ENCODE results near the gene TLK2. TPM values are rescaled to one million over a fixed set of nuclear protein-coding genes. Genes with fewer than 3 reads are reported as not detected.
"Not testable (repeated sequence)": the region's sequence is repeated elsewhere in the genome, so short reads cannot be mapped to it uniquely, and the experiment has no call there.

Gene TLK2
- total RNA-seq, 5 donors from 2014 or later (not counting 1 experiment from before 2014, with no cell fraction given) = 46.8 to 82.2 (median 54.7) TPM

DNA sequence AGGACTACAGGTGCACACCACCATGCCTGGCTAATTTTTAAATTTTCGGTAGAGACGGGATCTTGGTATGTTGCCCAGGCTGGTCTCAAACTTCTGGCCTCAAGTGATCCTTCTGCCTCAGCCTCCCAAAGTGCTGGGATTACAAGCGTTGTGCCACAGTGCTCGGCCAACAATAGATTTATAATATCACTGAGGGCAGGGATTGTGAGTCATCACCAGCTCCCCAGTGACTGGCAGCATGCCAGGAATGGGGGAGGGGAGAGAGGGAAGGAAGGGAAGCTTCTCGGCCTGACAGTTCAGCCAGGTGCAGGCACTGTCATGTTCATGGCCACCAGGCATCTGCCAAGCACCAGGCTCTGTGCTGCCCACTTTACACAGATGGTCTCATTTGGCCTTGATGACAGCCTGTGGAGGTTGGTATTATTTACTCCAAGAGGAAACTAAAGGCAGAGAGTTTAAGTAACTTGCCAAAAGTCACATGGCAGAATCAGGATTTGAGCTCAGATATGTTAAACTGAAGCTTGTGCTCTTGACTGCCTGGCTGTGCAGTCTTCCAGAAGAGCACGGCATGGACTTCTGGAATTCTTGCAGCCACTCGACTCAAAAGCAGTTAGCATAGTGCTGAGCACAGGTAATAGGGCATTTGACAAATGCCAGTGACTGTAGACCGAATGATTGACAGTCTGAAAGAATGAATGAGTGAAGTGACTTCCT, 7.8 kb upstream of the TLK2 start:
- H3K36me3 Mint-ChIP-seq; H3K36me3 ChIP-seq (ENCODE audit: control insufficient read depth in 2 of 2, extremely low read depth in 1 of 2, insufficient read depth in 1 of 2, low read length in 1 of 2); H3K9me3 Mint-ChIP-seq; H3K4me3 ChIP-seq (ENCODE audit: control insufficient read depth in 1 of 2, extremely low read depth in 1 of 2, low read length in 1 of 2); H3K4me1 ChIP-seq (ENCODE audit: control insufficient read depth in 1 of 2, extremely low read depth in 1 of 2, insufficient read depth in 2 of 2, low read length in 2 of 2); POLR2A ChIA-PET; CTCF ChIA-PET; H3K4me3 Mint-ChIP-seq; H3K27me3 Mint-ChIP-seq; H3K27me3 ChIP-seq (replicated peaks in 1 of 2; ENCODE audit: control insufficient read depth in 2 of 2, extremely low read depth in 1 of 2, insufficient read depth in 2 of 2, low read length in 1 of 2); H3K27ac ChIP-seq (ENCODE audit: low read length); H3K9me3 ChIP-seq: not testable (repeated sequence)
- 67% methylated on average over 3 of the region's 8 CpGs for WGBS (ENCODE audit: insufficient coverage)
- Mint-ChIP-seq H3K4me1 (peaks cover 5 to 12% (median 11%) of the 10 kb centered on the region in 3 donors), H3K27ac (peak overlapping the region; percentile 76 to 80)
- DNase-seq (peak in 33 of 35 experiments; percentile 6 to 77 (median 32)), ATAC-seq (replicated peaks in 1 of 4) (peak; percentile 40 to 73 (median 61))

DNA sequence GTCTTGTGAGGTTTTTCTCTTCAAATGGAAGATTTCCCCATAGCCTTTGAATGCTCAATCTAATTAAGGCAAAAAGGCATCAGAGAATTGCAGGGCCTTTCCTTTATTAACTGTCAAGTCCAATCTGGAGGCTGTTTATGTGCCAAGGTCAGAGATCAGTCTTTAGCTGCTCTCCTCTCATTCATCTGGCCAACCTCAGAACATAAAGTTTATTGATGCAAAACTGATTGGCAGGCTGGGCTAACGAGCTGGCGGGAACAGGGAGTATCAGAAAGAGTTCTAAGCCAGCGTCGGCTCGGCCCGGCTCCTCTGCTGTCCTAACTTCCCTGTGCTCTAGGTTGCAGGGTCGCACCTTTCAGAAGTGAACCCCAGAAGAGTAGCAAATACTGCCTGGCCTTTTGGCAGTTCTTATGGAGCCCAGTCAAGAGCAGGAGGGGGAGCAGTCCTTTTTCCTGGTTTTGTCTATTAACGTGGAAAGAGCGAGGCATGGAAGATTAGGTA, 7.2 kb upstream of the TLK2 start:
- peaks cover 5 to 12% (median 11%) of the 10 kb centered on the region in 3 donors for H3K4me1 Mint-ChIP-seq
- H3K27ac ChIP-seq (ENCODE audit: low read length); POLR2A ChIA-PET: not testable (repeated sequence)

DNA sequence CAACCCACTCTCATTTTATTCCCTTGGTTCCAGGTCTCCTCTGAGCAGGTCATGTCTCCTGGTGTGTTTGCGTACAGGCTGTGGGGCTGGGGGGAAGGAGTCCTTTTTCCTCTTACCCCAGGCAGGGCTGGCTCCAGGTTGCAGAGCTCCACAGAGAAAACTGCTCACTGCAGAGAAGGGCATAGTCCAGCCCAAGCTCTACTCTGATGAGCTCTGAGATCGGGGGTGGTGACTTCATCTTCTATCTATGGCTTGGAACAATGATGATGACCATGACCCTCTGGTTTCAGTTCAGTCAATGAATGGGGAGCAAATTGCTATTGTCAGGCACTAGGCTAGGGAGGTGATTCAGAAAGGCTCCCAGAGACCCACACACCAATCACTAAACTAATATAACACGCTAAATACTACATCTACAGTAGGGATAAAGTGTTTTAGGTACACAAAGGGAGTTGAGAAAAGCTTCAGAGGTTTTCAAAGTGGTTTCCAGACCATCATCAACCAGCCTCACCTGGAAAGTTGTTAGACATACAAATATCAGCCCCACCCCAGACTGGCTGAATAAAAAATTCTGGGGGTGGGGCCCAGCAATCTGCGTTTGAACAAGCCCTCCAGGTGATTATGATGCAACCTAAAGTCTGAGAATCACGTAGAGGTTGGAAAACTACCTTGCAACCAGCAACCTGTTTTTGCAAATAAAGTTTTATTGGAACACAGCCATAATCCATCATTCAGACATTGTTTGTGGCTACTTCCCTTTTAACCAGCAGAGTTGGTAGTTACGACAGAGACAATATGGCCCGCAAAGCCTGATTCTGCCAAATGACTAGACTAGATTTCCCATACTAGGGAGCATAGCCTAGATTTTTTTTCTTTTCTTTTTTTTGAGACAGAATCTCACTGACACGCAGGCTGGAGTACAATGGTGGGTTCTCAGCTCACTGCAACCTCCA, 5.3 kb upstream of the TLK2 start:
- H3K36me3 ChIP-seq (ENCODE audit: control insufficient read depth in 2 of 2, extremely low read depth in 1 of 2, insufficient read depth in 1 of 2, low read length in 1 of 2); CTCF ChIA-PET; H3K9me3 ChIP-seq; ATAC-seq (replicated peaks in 1 of 4); DNase-seq; H3K9me3 Mint-ChIP-seq; H3K36me3 Mint-ChIP-seq; POLR2A ChIA-PET; H3K27me3 Mint-ChIP-seq; H3K27ac ChIP-seq (ENCODE audit: low read length); H3K4me3 Mint-ChIP-seq; H3K4me3 ChIP-seq (ENCODE audit: control insufficient read depth in 1 of 2, extremely low read depth in 1 of 2, low read length in 1 of 2); H3K27me3 ChIP-seq (replicated peaks in 1 of 2; ENCODE audit: control insufficient read depth in 2 of 2, extremely low read depth in 1 of 2, insufficient read depth in 2 of 2, low read length in 1 of 2): not testable (repeated sequence)
- H3K27ac Mint-ChIP-seq = peak overlapping the region in 1 of 2 donors; percentile 11
- H3K4me1 ChIP-seq (ENCODE audit: control insufficient read depth in 1 of 2, extremely low read depth in 1 of 2, insufficient read depth in 2 of 2, low read length in 2 of 2) = peaks cover 0 to 17% of the 10 kb centered on the region in 2 experiments
- H3K4me1 Mint-ChIP-seq = peaks cover 12 to 23% (median 21%) of the 10 kb centered on the region in 3 donors
- WGBS (ENCODE audit: insufficient coverage) = 100% methylated on average over 2 of the region's 8 CpGs

More for the DNA sequence above, 7.2 kb upstream of the TLK2 start:
- ATAC-seq (replicated peaks in 1 of 4); H3K4me3 Mint-ChIP-seq; H3K9me3 Mint-ChIP-seq; CTCF ChIA-PET; H3K9me3 ChIP-seq; H3K4me3 ChIP-seq (ENCODE audit: control insufficient read depth in 1 of 2, extremely low read depth in 1 of 2, low read length in 1 of 2); DNase-seq; H3K4me1 ChIP-seq (ENCODE audit: control insufficient read depth in 1 of 2, extremely low read depth in 1 of 2, insufficient read depth in 2 of 2, low read length in 2 of 2); H3K36me3 ChIP-seq (ENCODE audit: control insufficient read depth in 2 of 2, extremely low read depth in 1 of 2, insufficient read depth in 1 of 2, low read length in 1 of 2); H3K27me3 ChIP-seq (replicated peaks in 1 of 2; ENCODE audit: control insufficient read depth in 2 of 2, extremely low read depth in 1 of 2, insufficient read depth in 2 of 2, low read length in 1 of 2); H3K27me3 Mint-ChIP-seq; H3K36me3 Mint-ChIP-seq: not testable (repeated sequence)
- H3K27ac Mint-ChIP-seq = peak overlapping the region in 1 of 2 donors; percentile 75
- no CpG with 5 or more reads among the region's 9 CpGs for WGBS (ENCODE audit: insufficient coverage)

DNA sequence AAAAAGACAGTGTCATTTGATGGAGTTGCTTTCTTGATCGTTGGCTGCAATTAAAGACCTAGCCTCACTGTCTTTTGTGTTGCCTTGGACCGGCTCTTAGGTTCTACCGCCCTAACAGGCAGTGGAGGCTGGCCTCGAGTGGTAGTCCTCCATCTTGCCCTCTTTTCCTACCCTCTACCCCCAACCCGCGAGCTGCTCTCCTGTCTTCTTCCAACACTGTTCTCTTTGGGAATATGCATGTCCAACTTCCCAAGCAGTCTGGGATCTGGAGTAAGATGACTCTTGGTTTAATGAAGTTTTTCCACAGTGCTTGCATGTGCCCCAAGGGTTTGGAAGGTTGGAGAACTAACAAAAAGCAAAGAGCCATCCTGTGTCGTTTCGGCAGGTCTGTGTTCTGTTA, 1.5 kb upstream of the TLK2 start:
- H3K27me3 ChIP-seq (replicated peaks in 1 of 2; ENCODE audit: control insufficient read depth in 2 of 2, extremely low read depth in 1 of 2, insufficient read depth in 2 of 2, low read length in 1 of 2); H3K36me3 Mint-ChIP-seq; H3K36me3 ChIP-seq (ENCODE audit: control insufficient read depth in 2 of 2, extremely low read depth in 1 of 2, insufficient read depth in 1 of 2, low read length in 1 of 2); CTCF ChIA-PET; ATAC-seq (replicated peaks in 1 of 4); H3K27me3 Mint-ChIP-seq; H3K9me3 ChIP-seq; H3K4me3 ChIP-seq (ENCODE audit: control insufficient read depth in 1 of 2, extremely low read depth in 1 of 2, low read length in 1 of 2); H3K27ac ChIP-seq (ENCODE audit: low read length); POLR2A ChIA-PET; H3K9me3 Mint-ChIP-seq: not testable (repeated sequence)
- DNase-seq = peak in 1 of 35 experiments; percentile 4
- Mint-ChIP-seq H3K4me3 (peak overlapping the region; percentile 75 to 81 (median 79)), H3K4me1 (peaks cover 27 to 37% (median 32%) of the 10 kb centered on the region in 3 donors), H3K27ac (peak overlapping the region; percentile 65 to 76)
- WGBS (ENCODE audit: insufficient coverage) = 96% methylated on average over 3 of the region's 8 CpGs
- peaks cover 0 to 14% of the 10 kb centered on the region in 2 experiments for H3K4me1 ChIP-seq (ENCODE audit: control insufficient read depth in 1 of 2, extremely low read depth in 1 of 2, insufficient read depth in 2 of 2, low read length in 2 of 2)

DNA sequence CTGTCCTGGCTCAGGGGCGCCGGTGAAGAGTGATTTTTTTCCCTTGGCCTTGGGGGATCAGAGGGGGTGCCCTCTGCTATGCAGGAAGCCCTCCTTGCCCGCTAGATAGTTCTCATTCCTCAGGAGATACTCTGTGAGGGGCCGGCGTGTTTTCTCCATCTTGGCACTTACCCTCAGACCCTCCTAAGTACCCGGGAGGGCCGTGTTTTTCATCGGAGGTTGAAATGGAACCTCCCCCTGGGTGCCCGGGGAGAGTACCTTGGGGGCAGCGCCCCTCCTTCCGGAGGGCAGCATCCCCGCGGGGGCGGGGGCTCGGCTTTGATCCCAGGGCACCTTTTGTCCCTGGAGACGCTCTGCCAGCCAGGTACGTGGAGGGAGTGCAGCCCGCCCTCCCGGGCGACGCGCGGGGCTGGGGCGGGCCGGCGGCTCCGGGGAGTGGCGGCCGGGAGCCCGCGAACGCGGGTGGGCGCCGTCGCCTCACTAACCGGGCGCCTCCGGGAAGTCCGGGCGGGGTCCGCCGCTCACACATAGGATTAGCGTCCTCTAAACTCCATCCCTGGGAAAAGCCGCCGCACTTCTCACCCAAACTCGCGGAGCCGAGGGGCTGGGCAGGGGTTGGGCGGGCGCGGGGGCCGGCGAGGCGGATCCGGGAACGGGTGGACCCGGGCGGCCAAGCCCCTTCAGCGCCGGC, 762 bp upstream of the TLK2 start:
- H3K27me3 Mint-ChIP-seq; H3K36me3 Mint-ChIP-seq; CTCF ChIA-PET; POLR2A ChIA-PET; H3K36me3 ChIP-seq (ENCODE audit: control insufficient read depth in 2 of 2, extremely low read depth in 1 of 2, insufficient read depth in 1 of 2, low read length in 1 of 2); H3K9me3 ChIP-seq; H3K27me3 ChIP-seq (replicated peaks in 1 of 2; ENCODE audit: control insufficient read depth in 2 of 2, extremely low read depth in 1 of 2, insufficient read depth in 2 of 2, low read length in 1 of 2); H3K9me3 Mint-ChIP-seq: not testable (repeated sequence)
- H3K4me1 Mint-ChIP-seq = peaks cover 35 to 44% (median 39%) of the 10 kb centered on the region in 3 donors
- ATAC-seq (replicated peaks in 1 of 4) (peak; percentile 51 to 56 (median 56)), DNase-seq (peak in 31 of 35 experiments; percentile 5 to 60 (median 22))
- Histone ChIP-seq H3K4me1 (ENCODE audit: control insufficient read depth in 1 of 2, extremely low read depth in 1 of 2, insufficient read depth in 2 of 2, low read length in 2 of 2) (peaks cover 0 to 19% of the 10 kb centered on the region in 2 experiments), H3K4me3 (ENCODE audit: control insufficient read depth in 1 of 2, extremely low read depth in 1 of 2, low read length in 1 of 2) (peak overlapping the region; percentile 53 to 59), H3K27ac (ENCODE audit: low read length) (peak overlapping the region; percentile 34)
- peak overlapping the region; percentile 65 to 76 for H3K27ac Mint-ChIP-seq
- WGBS (ENCODE audit: insufficient coverage) = under 1% methylated on average over 40 of the region's 61 CpGs
- peak overlapping the region; percentile 75 to 81 (median 79) for H3K4me3 Mint-ChIP-seq

All from T-cell (primary cell).